H9 (cell line): Measurements from ENCODE around the gene CCSER2. TPM values are rescaled to one million over a fixed set of nuclear protein-coding genes. Genes with fewer than 3 reads are reported as not detected.

ENCODE experiments used
- DNase-seq: peaks from one replicate; pipeline ENCODE4 v3.0.0-alpha.2; 2017
- H2AFZ ChIP-seq: one replicate; pipeline ENCODE4 v1.6.1; 2013; ENCODE audit warnings: mild to moderate bottlenecking, low read length, control low read depth, moderate library complexity
- H2AK5ac ChIP-seq: 2 replicates; pipeline ENCODE4 v1.6.1; 2013; ENCODE audit warnings: low read length, control low read depth, mixed read lengths; ENCODE audit not compliant: insufficient read length
- H2BK120ac ChIP-seq: one replicate; pipeline ENCODE4 v1.6.1; 2013; ENCODE audit warnings: low read depth, mild to moderate bottlenecking, low read length, control low read depth, inconsistent platforms; ENCODE audit not compliant: poor library complexity, severe bottlenecking
- H2BK12ac ChIP-seq: 2 replicates; pipeline ENCODE4 v1.6.1; 2013; ENCODE audit warnings: low read length, control low read depth, mixed read lengths, low read depth; ENCODE audit not compliant: insufficient read length
- H2BK15ac ChIP-seq: 2 replicates; pipeline ENCODE4 v1.6.1; 2013; ENCODE audit warnings: low read depth, low read length, control low read depth
- H2BK20ac ChIP-seq: one replicate; pipeline ENCODE4 v1.6.1; 2013; ENCODE audit warnings: low read depth, mild to moderate bottlenecking, low read length, control low read depth, inconsistent platforms; ENCODE audit not compliant: poor library complexity, severe bottlenecking
- H2BK5ac ChIP-seq: 2 replicates; pipeline ENCODE4 v1.6.1; 2013; ENCODE audit warnings: low read length, control low read depth, mixed read lengths; ENCODE audit not compliant: insufficient read length
- H3K14ac ChIP-seq: 2 replicates; pipeline ENCODE4 v1.6.1; 2013; ENCODE audit warnings: low read length, control low read depth; ENCODE audit not compliant: insufficient read depth
- H3K18ac ChIP-seq: 2 replicates; pipeline ENCODE4 v1.6.1; 2013; ENCODE audit warnings: low read depth, mild to moderate bottlenecking, mixed read lengths, low read length, control low read depth; ENCODE audit not compliant: insufficient read length
- H3K23ac ChIP-seq: 2 replicates; pipeline ENCODE4 v1.6.1; 2013; ENCODE audit warnings: low read length, control low read depth, mixed read lengths, low read depth; ENCODE audit not compliant: insufficient read length
- H3K23me2 ChIP-seq: 2 replicates; pipeline ENCODE4 v1.6.1; 2013; ENCODE audit warnings: low read depth, mild to moderate bottlenecking, mixed read lengths, low read length, control low read depth; ENCODE audit not compliant: insufficient read length, poor library complexity, severe bottlenecking
- H3K27ac ChIP-seq: 2 replicates; pipeline ENCODE4 v1.5.1; 2013; ENCODE audit warnings: low read length, control low read depth, mixed read lengths, low read depth; ENCODE audit not compliant: insufficient read length
- H3K27me3 ChIP-seq: 2 replicates; pipeline ENCODE4 v1.6.1; 2013; ENCODE audit warnings: low read length, control low read depth, inconsistent platforms; ENCODE audit not compliant: insufficient read depth
- H3K4ac ChIP-seq: 2 replicates; pipeline ENCODE4 v1.6.1; 2013; ENCODE audit warnings: low read depth, mild to moderate bottlenecking, control low read depth, inconsistent platforms, low read length, moderate library complexity
- H3K4me1 ChIP-seq: 2 replicates; pipeline ENCODE4 v1.6.1; 2013; ENCODE audit warnings: low read length, control low read depth, inconsistent platforms; ENCODE audit not compliant: insufficient read depth
- H3K4me2 ChIP-seq: 2 replicates; pipeline ENCODE4 v1.6.1; 2013; ENCODE audit warnings: low read length, control low read depth, mixed read lengths; ENCODE audit not compliant: insufficient read length, insufficient read depth
- H3K56ac ChIP-seq: 2 replicates; pipeline ENCODE4 v1.6.1; 2013; ENCODE audit warnings: low read depth, mild to moderate bottlenecking, mixed read lengths, low read length, control low read depth; ENCODE audit not compliant: insufficient read length
- H3K79me1 ChIP-seq: 2 replicates; pipeline ENCODE4 v1.6.1; 2013; ENCODE audit warnings: low read depth, mild to moderate bottlenecking, moderate library complexity, low read length, control low read depth, inconsistent platforms; ENCODE audit not compliant: insufficient read depth, poor library complexity, severe bottlenecking
- H3K79me2 ChIP-seq: 2 replicates; pipeline ENCODE4 v1.6.1; 2013; ENCODE audit warnings: low read length, control low read depth, inconsistent platforms; ENCODE audit not compliant: insufficient read depth
- H3K9ac ChIP-seq: 2 replicates; pipeline ENCODE4 v1.6.1; 2013; ENCODE audit warnings: low read length, control low read depth, mixed read lengths; ENCODE audit not compliant: insufficient read length; ENCODE audit errors: extremely low read depth
- H3K9me3 ChIP-seq: one replicate; pipeline ENCODE4 v1.6.1; 2013; ENCODE audit warnings: low read depth, low read length, inconsistent platforms; ENCODE audit not compliant: control insufficient read depth
- H3T11ph ChIP-seq: one replicate; pipeline ENCODE4 v1.6.1; 2013; ENCODE audit warnings: mild to moderate bottlenecking, low read length, control low read depth, inconsistent platforms
- H4K20me1 ChIP-seq: one replicate; pipeline ENCODE4 v1.6.1; 2013; ENCODE audit not compliant: control insufficient read depth, insufficient read length, insufficient read depth
- H4K5ac ChIP-seq: 2 replicates; pipeline ENCODE4 v1.6.1; 2013; ENCODE audit warnings: low read depth, mild to moderate bottlenecking, mixed read lengths, low read length, control low read depth; ENCODE audit not compliant: insufficient read length
- H4K8ac ChIP-seq: replicated peaks from 2 replicates; pipeline ENCODE4 v1.6.1; 2013; ENCODE audit warnings: low read length, control low read depth, mixed read lengths, low read depth; ENCODE audit not compliant: insufficient read length
- H4K91ac ChIP-seq: 2 replicates; pipeline ENCODE4 v1.6.1; 2013; ENCODE audit warnings: low read depth, mild to moderate bottlenecking, moderate library complexity, mixed read lengths, low read length, control low read depth; ENCODE audit not compliant: insufficient read length
- H3K27ac Mint-ChIP-seq, 3 experiments: 2 replicates in 2 of 3; 3 replicates in 1 of 3; pipeline ENCODE4 v1.8.0; 2020 to 2021; ENCODE audit warnings: mixed read lengths in 3 of 3, mild to moderate bottlenecking in 1 of 3, moderate library complexity in 1 of 3
- H3K27me3 Mint-ChIP-seq: 2 replicates; pipeline ENCODE4 v1.8.0; 2021; ENCODE audit warnings: low read depth, mild to moderate bottlenecking, moderate library complexity, mixed read lengths
- H3K36me3 Mint-ChIP-seq, 3 experiments: 2 replicates in 2 of 3; 3 replicates in 1 of 3; pipeline ENCODE4 v1.8.0; 2020 to 2021; ENCODE audit warnings: low read depth in 3 of 3, mixed read lengths in 3 of 3; ENCODE audit not compliant: insufficient read depth in 1 of 3
- H3K4me1 Mint-ChIP-seq, 2 experiments: 2 replicates each; pipeline ENCODE4 v1.8.0; 2020; ENCODE audit warnings: mixed read lengths in 2 of 2
- H3K4me3 Mint-ChIP-seq, 2 experiments: 2 replicates in 1 of 2; 3 replicates in 1 of 2; pipeline ENCODE4 v1.8.0; 2020 to 2021; ENCODE audit warnings: mild to moderate bottlenecking in 2 of 2, mixed read lengths in 2 of 2, moderate library complexity in 1 of 2
- H3K9me3 Mint-ChIP-seq, 2 experiments: 2 replicates in 1 of 2; 3 replicates in 1 of 2; pipeline ENCODE4 v1.8.0; 2020; ENCODE audit warnings: mild to moderate bottlenecking in 2 of 2, mixed read lengths in 2 of 2, moderate library complexity in 1 of 2
- WGBS: extraction: QIAGEN DNeasy Blood & Tissue Kit; methylation state at CpG from one replicate; pipeline ENCODE4 v1.1.7; 2013; ENCODE audit warnings: missing lambda C conversion rate, low lambda C conversion rate, mixed read lengths; ENCODE audit not compliant: insufficient read length; ENCODE audit errors: extremely low coverage; 5-methylcytosine and 5-hydroxymethylcytosine counted together
- total RNA-seq: library from RNA; stranded (reverse); gene quantifications from 2 replicates; pipeline ENCODE4 v1.2.1, GENCODE V29; 2021
- TF ChIP-seq, protein P1 (sequence below): fragments of 200-600 bp; sonication (generic); conservative IDR thresholded peaks from 3 replicates; pipeline ENCODE4 v1.8.0; 2021; ENCODE audit warnings: antibody characterized with exemption, mild to moderate bottlenecking

Gene CCSER2
- total RNA-seq, 1 experiment from 2014 or later: 22.2 TPM

DNA sequence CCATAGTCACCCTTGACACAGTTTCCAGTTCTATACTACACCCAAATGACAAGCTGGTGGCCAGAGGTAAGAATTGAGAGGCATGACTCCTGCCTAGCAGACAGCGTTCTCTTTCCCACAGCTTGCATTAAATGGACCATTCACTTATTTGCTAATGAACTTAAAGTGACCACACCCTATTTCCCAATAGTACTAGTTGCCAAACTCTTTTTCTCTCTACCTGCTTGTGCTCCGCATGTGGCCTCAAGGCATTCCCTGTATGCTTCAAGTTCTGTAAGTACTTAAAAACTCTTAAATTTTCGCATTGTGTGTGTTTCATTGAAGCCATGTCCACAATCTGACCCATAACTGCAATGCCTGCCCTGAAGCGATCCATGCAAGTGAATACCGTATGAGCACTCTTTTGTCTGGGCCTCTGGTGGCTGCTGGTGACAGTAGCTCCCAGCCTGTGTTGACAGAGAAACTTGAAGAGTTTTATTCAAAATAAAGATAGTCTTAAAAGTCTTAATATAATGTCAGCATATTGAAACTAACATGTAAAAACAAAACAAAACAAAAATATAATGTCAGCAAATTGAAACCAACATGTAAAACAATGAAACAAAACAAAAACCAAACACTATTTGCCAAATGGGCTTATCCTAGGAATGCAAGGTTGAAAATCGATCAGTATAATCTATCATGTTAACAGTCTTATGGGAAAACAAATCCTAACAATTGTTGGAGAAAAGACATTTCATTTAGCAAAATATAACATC, 73.6 kb downstream of the CCSER2 start:
- Mint-ChIP-seq H3K27ac (0 out of 7 replicates have a peak overlapping the region, but pooled peaks of 1 of the 3 experiments have one; percentile 54), H3K27me3 (no peaks in the 10 kb centered on the region), H3K36me3 (peaks cover 17 to 20% (median 17%) of the 10 kb centered on the region in 3 experiments), H3K4me1 (peaks cover 23 to 25% of the 10 kb centered on the region in 2 experiments), H3K9me3 (peaks cover 15 to 18% of the 10 kb centered on the region in 2 experiments), H3K4me3 (no peak overlapping the region)
- Histone ChIP-seq H3K9me3 (no peaks in the 10 kb centered on the region), H3K4me1 (no peaks in the 10 kb centered on the region), H3K79me2 (peaks cover 1% of the 10 kb centered on the region; the same call in 1 of the 2 replicates), H4K91ac (no peak overlapping the region), H2BK120ac (no peak overlapping the region), H3T11ph (no peak overlapping the region), H3K23ac (no peak overlapping the region), H3K18ac (no peak overlapping the region), H2BK20ac (no peak overlapping the region), H2BK12ac (no peak overlapping the region), H4K8ac (no peak overlapping the region), H3K4ac (no peak overlapping the region), H4K5ac (no peak overlapping the region), H2BK5ac (no peak overlapping the region), H3K4me2 (no peak overlapping the region), H3K27me3 (no peaks in the 10 kb centered on the region), H3K14ac (no peak overlapping the region), H2BK15ac (no peak overlapping the region), H3K56ac (no peak overlapping the region), H2AFZ (no peak overlapping the region), H3K9ac (no peak overlapping the region), H3K23me2 (no peaks in the 10 kb centered on the region), H3K79me1 (no peaks in the 10 kb centered on the region), H2AK5ac (no peak overlapping the region), H4K20me1 (no peaks in the 10 kb centered on the region), H3K27ac (no peak overlapping the region)
- TF ChIP-seq, protein P1, sequence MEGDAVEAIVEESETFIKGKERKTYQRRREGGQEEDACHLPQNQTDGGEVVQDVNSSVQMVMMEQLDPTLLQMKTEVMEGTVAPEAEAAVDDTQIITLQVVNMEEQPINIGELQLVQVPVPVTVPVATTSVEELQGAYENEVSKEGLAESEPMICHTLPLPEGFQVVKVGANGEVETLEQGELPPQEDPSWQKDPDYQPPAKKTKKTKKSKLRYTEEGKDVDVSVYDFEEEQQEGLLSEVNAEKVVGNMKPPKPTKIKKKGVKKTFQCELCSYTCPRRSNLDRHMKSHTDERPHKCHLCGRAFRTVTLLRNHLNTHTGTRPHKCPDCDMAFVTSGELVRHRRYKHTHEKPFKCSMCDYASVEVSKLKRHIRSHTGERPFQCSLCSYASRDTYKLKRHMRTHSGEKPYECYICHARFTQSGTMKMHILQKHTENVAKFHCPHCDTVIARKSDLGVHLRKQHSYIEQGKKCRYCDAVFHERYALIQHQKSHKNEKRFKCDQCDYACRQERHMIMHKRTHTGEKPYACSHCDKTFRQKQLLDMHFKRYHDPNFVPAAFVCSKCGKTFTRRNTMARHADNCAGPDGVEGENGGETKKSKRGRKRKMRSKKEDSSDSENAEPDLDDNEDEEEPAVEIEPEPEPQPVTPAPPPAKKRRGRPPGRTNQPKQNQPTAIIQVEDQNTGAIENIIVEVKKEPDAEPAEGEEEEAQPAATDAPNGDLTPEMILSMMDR: no peak
- no CpG with 5 or more reads among the region's 6 CpGs for WGBS
- DNase-seq: no peak
